IPS-18a (cell line): ENCODE data around the gene PDRG1.

Experiments used
- H3K27ac ChIP-seq: one replicate; pipeline ENCODE4 v1.5.1; 2013; ENCODE audit warnings: low read length
- H3K27me3 ChIP-seq: one replicate; pipeline ENCODE4 v1.6.1; 2013; ENCODE audit warnings: mild to moderate bottlenecking, low read length; ENCODE audit not compliant: control insufficient read depth, insufficient read depth
- H3K36me3 ChIP-seq: one replicate; pipeline ENCODE4 v1.6.1; 2013; ENCODE audit warnings: low read depth, low read length; ENCODE audit not compliant: control insufficient read depth
- H3K4me1 ChIP-seq: one replicate; pipeline ENCODE4 v1.6.1; 2013; ENCODE audit warnings: low read depth, low read length; ENCODE audit not compliant: control insufficient read depth
- H3K4me3 ChIP-seq: one replicate; pipeline ENCODE4 v1.5.1; 2013; ENCODE audit warnings: low read length
- H3K9ac ChIP-seq: one replicate; pipeline ENCODE4 v1.6.1; 2013; ENCODE audit warnings: mild to moderate bottlenecking, low read length, moderate library complexity
- H3K9me3 ChIP-seq: one replicate; pipeline ENCODE4 v1.6.1; 2013; ENCODE audit warnings: low read depth, low read length; ENCODE audit not compliant: control insufficient read depth

Gene PDRG1

GRCh38 chr20:31979713-31980426 is 28.0 kb upstream of the PDRG1 start:
- Histone ChIP-seq H3K9me3 (no peaks in the 10 kb centered on the region), H3K4me1 (peaks cover 8% of the 10 kb centered on the region), H3K27me3 (no peaks in the 10 kb centered on the region), H3K36me3 (no peaks in the 10 kb centered on the region), H3K27ac (no peak overlapping the region), H3K4me3 (no peak overlapping the region), H3K9ac (no peak overlapping the region)

- no peaks in the 10 kb centered on the region for H3K27me3 ChIP-seq
- H3K27ac ChIP-seq: no peak overlapping the region
- H3K4me3 ChIP-seq: no peak overlapping the region
- peaks cover 14% of the 10 kb centered on the region for H3K4me1 ChIP-seq
- no peaks in the 10 kb centered on the region for H3K36me3 ChIP-seq
- no peaks in the 10 kb centered on the region for H3K9me3 ChIP-seq
- H3K9ac ChIP-seq: no peak overlapping the region
Measured at GRCh38 chr20:31977080-31977479, 25.2 kb upstream of the PDRG1 start.

- Histone ChIP-seq H3K9ac (no peak overlapping the region), H3K27me3 (no peaks in the 10 kb centered on the region), H3K4me3 (no peak overlapping the region), H3K4me1 (peaks cover 14% of the 10 kb centered on the region), H3K36me3 (no peaks in the 10 kb centered on the region), H3K9me3 (no peaks in the 10 kb centered on the region), H3K27ac (no peak overlapping the region)
Measured at GRCh38 chr20:31975874-31976273, 24.0 kb upstream of the PDRG1 start.

- H3K9me3 ChIP-seq: no peaks in the 10 kb centered on the region
- no peaks in the 10 kb centered on the region for H3K36me3 ChIP-seq
- no peak overlapping the region for H3K27ac ChIP-seq
- H3K27me3 ChIP-seq: peaks cover 7% of the 10 kb centered on the region
- peaks cover 14% of the 10 kb centered on the region for H3K4me1 ChIP-seq
- H3K4me3 ChIP-seq: peak overlapping the region; percentile 24
- peak overlapping the region; percentile 43 for H3K9ac ChIP-seq
Measured at GRCh38 chr20:31974951-31975487, 23.2 kb upstream of the PDRG1 start.

- Histone ChIP-seq H3K4me3 (no peak overlapping the region), H3K27ac (no peak overlapping the region), H3K36me3 (no peaks in the 10 kb centered on the region), H3K27me3 (peaks cover 14% of the 10 kb centered on the region), H3K9ac (no peak overlapping the region), H3K4me1 (peaks cover 14% of the 10 kb centered on the region), H3K9me3 (no peaks in the 10 kb centered on the region)
Measured at GRCh38 chr20:31974296-31974695, 22.4 kb upstream of the PDRG1 start.

GRCh38 chr20:31972471-31973021 is 20.7 kb upstream of the PDRG1 start:
- Histone ChIP-seq H3K9me3 (no peaks in the 10 kb centered on the region), H3K27ac (no peak overlapping the region), H3K9ac (no peak overlapping the region), H3K4me3 (no peak overlapping the region), H3K4me1 (peaks cover 14% of the 10 kb centered on the region), H3K36me3 (no peaks in the 10 kb centered on the region), H3K27me3 (peaks cover 20% of the 10 kb centered on the region)

- Histone ChIP-seq H3K9ac (no peak overlapping the region), H3K36me3 (no peaks in the 10 kb centered on the region), H3K4me3 (no peak overlapping the region), H3K27ac (no peak overlapping the region), H3K4me1 (peaks cover 11% of the 10 kb centered on the region), H3K27me3 (peaks cover 28% of the 10 kb centered on the region), H3K9me3 (no peaks in the 10 kb centered on the region)
Measured at GRCh38 chr20:31969991-31970390, 18.1 kb upstream of the PDRG1 start.

GRCh38 chr20:31968291-31969126 is 16.7 kb upstream of the PDRG1 start:
- Histone ChIP-seq H3K9me3 (no peaks in the 10 kb centered on the region), H3K4me3 (peak overlapping the region; percentile 49), H3K27ac (no peak overlapping the region), H3K9ac (no peak overlapping the region), H3K27me3 (peaks cover 28% of the 10 kb centered on the region), H3K4me1 (peaks cover 4% of the 10 kb centered on the region), H3K36me3 (no peaks in the 10 kb centered on the region)

- Histone ChIP-seq H3K4me1 (peaks cover 4% of the 10 kb centered on the region), H3K4me3 (peak within 1 kb of the TSS; percentile 51), H3K27ac (no peak within 1 kb of the TSS), H3K9ac (no peak within 1 kb of the TSS), H3K27me3 (peaks cover 28% of the 10 kb centered on the region), H3K9me3 (no peaks in the 10 kb centered on the region), H3K36me3 (no peaks in the 10 kb centered on the region)
Measured at GRCh38 chr20:31967830-31968249, 16.0 kb upstream of the PDRG1 start, which contains the start of gene XKR7. XKR7 (plus strand) TSS chr20:31968151; CDS start chr20:31968176, 25 bp downstream.

GRCh38 chr20:31966991-31967655 is 15.3 kb upstream of the PDRG1 start:
- Histone ChIP-seq H3K27me3 (peaks cover 28% of the 10 kb centered on the region), H3K9ac (no peak overlapping the region), H3K4me3 (peak overlapping the region; percentile 51), H3K4me1 (peaks cover 4% of the 10 kb centered on the region), H3K27ac (no peak overlapping the region), H3K9me3 (no peaks in the 10 kb centered on the region), H3K36me3 (no peaks in the 10 kb centered on the region)

GRCh38 chr20:31963889-31964288 is 12.0 kb upstream of the PDRG1 start:
- H3K9ac ChIP-seq: no peak overlapping the region
- no peak overlapping the region for H3K27ac ChIP-seq
- H3K27me3 ChIP-seq: peaks cover 11% of the 10 kb centered on the region
- no peaks in the 10 kb centered on the region for H3K36me3 ChIP-seq
- H3K4me1 ChIP-seq: peaks cover 4% of the 10 kb centered on the region
- H3K4me3 ChIP-seq: no peak overlapping the region
- no peaks in the 10 kb centered on the region for H3K9me3 ChIP-seq
